CD4-positive, alpha-beta T cell treated with Interleukin-1 beta for 1 hour (primary cell): ENCODE measurements around the gene OLFML3.
A peak's percentile ranks its signal among the peaks of the same experiment; 100 is the strongest.
"Not testable (repeated sequence)": the region's sequence is repeated elsewhere in the genome, so short reads cannot be mapped to it uniquely, and the experiment has no call there.

Experiments used
- DNase-seq, 2 donors: peaks; one replicate each; pipeline ENCODE4 v3.0.0-alpha.2; 2020 to 2022

The OLFML3 gene, protein sequence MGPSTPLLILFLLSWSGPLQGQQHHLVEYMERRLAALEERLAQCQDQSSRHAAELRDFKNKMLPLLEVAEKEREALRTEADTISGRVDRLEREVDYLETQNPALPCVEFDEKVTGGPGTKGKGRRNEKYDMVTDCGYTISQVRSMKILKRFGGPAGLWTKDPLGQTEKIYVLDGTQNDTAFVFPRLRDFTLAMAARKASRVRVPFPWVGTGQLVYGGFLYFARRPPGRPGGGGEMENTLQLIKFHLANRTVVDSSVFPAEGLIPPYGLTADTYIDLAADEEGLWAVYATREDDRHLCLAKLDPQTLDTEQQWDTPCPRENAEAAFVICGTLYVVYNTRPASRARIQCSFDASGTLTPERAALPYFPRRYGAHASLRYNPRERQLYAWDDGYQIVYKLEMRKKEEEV

DNA sequence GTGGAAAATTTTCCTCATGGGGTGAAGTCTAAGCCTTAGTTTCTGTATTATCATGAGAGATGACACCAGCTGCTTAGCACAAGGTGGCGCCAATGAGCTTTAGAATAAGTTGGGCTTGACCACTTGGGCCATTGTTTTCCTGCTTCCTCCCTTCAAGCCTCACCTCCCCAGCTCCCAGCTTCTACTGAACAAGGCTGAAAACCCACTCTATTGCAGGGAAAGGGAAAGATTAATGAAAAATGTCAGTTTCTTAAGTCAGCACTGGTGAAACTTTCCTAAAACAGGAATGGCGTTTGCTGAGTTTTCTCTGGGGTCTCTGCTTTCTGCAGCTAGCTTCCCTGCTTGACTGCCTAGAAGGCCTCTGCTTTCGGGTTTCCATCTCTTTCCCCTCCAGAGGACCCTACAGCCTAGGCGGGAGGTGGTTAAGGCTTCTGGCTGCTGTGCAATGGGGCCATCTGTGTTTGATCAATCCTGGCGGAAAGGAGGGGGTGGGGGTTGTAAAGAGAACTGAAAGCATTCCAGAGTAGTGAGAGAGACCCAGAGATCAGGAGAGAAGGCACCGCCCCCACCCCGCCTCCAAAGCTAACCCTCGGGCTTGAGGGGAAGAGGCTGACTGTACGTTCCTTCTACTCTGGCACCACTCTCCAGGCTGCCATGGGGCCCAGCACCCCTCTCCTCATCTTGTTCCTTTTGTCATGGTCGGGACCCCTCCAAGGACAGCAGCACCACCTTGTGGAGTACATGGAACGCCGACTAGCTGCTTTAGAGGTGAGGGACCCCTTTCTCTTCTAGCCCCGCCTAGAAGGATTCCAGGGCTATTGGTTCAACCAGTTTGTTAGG, at the start of gene OLFML3:
Gene OLFML3 (plus strand): TSS at position 612 of the 840 bp plus-strand sequence. CDS start 43 bp downstream, at position 655.
- DNase-seq: peak; percentile 53 to 55

DNA sequence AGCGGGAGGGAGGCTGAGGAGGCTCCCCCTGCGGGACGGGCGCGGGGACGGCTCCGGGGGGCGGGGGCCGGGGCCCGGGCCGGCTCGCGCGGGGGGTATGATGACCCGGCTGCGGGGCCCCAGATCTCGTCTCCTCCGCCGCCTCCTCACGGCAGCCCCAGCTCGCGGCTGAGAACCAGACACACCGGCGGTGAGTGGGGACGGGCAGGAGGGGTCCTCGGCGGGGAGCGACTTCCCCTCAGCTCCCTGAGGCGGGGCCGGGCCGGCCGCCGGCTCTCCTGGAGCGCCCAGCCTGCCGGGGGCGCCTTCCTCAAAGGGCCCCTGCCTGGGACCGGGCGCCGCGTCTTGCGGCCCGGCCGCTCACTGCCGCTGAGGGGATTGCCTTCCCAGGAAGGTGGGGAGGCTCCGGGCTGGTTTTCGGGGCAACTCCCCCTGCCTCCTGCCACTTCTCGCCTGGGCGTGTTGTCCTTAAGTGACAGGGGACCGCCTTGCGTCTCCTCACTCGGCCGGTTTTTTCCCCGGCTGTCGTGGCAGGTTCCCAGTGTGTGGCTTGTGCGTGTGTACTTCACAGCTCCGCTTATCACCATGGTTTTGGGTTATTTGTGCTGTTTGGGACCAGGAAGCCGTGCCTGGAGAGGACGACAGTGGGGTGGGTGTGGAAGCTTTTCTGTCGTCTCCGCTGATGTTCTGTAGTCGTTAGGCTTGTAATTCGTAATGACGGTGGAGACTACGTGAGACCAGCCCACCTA, 49.4 kb upstream of the OLFML3 start:
- peak; percentile 84 to 86 for DNase-seq

DNA sequence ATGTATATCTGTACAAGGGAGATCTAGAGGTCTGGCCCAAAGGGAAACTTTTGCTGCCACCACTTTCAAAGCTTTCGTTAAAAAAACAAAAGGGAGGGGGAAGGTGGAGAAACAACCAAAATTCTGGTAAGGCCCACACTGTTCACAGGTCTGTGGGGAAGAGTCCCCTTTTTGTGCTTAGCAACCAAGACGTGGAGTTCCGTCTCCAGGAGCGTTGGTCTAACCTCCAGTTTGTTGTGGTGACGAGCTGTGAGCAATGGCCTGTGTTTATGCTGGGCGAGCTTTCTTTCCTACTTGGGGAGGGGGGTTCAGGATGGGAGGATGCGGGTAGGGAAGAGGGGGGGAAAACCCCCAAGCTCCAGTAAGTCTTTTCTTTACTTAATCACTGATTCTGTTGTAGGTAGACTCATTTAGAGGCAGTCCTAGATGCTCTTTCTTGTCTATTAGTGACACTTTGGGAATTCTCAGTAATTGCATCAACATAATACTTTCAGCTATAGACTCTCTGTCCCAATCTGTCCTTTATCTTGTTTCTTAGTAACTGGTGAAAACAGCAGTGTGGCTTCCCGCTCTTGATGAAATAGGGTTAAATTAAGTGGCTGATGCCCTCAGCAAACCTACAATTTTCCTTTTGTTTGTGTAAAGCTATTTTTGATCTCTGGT, 48.6 kb upstream of the OLFML3 start:
- peak; percentile 90 to 91 for DNase-seq

DNA sequence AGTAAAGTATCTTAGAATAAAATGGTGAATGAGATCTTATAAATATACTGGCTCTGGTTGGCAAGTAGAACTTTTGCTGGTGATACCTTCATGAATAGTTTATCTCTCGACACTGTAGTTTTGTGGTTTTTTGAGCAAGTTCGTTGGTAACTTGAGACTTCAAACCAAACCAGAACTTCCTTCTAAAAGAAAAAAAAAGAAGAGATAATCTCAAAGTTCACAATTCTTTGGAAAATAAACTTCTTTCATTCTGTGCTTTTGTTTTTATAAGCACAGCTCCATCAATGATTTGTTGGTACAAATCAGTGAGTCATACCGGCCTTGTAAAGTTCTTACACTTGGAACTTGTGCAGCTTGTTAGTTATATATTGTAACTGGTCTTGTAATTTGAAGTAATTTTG, 47.8 kb upstream of the OLFML3 start:
- peak in 1 of 2 donors; percentile 59 for DNase-seq

DNA sequence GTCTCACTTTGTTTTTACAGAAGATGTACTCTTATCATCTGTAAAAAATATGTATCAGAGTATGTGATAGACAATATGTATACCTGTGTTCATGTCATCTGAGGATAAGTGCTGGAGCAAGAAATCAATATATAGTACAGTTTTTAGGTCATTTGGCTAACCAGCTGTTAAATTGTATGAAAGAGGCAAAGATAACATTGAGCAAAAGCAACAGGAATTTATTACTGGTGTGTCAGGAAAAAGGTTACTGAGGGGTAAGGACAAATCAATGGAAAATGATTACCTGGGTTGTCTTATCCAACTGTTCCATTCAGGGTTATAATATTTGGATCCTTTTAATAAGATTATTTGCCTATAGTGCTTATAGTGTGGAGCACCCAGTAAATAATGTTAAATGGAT, 45.3 kb upstream of the OLFML3 start:
- no peak for DNase-seq

DNA sequence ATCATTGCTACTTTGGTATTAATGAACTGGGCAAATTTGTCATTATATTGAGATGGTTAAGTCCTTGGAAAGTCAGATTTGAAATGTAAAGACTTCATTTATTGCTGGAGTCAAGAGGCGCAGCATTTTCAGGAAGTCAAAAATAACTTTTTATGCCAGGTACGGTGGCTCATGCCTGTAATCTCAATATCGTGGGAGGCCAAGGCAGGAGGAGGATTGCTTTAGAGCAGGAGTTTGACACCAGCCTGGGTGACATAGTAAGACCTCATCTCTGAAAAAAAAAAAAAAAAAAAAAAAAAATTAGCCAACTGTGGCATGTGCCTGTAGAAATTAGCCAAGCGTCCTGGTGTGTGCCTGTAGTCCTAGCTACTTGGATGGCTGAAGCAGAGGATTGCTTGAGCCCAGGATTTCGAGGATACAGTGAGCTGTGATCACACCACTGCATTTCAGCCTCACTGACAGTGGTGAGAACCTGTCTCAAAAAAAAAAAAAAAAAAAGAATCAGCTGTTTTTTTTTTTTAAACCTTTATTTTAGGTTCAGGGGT, 44.7 kb upstream of the OLFML3 start:
- no peak for DNase-seq

DNA sequence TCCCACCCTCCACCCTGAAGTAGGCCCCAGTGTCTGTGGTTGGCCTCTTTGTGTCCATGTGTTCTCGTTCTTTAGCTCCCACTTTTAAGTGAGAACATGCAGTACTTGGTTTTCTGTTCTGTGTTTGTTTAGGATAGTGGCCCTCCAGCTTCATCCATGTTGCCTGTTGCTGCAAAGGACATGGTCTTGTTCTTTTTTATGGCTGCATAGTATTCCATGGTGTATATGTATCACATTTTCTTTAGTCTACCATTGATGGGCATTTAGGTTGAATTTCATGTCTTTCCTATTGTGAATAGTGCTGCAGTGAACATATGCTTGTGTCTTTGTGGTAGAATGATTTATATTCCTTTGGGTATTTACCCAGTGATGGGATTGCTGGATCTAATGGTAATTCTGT, 44.1 kb upstream of the OLFML3 start:
- no peak for DNase-seq

DNA sequence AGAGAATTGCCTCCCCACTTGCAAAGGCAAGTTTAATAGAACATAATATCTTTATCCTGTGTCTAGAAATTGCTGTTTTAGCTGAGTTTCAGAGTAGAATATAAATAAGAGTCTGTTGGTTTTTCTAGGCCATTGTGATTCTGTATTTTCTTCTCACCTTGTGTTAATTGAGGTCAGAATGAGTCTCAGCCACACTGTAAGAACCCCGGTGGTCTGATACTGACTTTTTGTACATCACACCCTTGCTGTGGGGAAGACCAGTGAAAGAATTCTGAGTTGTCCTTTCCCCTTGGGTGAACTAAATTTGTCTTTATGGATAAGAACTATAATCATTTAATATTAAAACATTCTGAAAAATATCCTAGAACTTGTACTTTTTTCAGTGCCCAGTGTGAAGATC, 43.3 kb upstream of the OLFML3 start:
- DNase-seq: peak in 1 of 2 donors; percentile 32

DNA sequence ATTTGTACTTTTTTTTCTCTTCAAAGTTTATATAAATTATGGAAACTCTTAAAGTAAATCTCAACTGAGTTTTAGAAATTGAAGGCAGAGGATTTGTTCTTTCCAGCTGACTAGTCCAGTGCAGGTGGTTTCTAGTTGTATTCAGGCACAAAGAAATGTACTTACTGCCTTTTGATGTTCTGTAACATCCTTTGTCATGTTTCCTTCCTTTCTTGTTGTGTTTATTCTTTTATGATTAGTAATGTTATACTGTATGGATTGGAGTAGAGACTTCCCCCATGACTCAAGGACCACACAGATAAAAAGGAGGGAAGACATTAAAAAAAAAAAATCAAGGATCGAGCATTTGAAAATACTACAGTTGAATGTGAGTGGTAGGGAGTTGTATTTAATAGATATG, 42.1 kb upstream of the OLFML3 start:
- no peak for DNase-seq

DNA sequence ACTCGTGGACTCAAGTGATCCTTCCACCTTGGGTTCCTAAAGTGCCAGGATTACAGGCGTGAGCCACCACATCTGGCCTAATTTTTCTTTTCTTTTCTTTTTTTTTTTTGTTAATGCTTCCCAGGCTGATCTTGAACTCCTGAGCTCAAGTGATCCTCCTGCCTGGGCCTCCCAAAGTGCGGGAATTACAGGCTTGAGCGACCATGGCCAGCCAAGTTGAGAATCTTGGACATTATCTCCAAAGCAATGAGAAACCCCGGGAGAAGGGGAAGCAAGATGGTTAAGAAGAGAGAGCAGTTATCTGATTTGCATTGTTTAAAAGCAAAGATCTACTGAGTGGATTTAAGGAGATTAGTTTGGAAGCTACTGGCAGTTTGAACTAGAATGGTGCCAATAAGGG, 41.1 kb upstream of the OLFML3 start:
- DNase-seq: no peak

DNA sequence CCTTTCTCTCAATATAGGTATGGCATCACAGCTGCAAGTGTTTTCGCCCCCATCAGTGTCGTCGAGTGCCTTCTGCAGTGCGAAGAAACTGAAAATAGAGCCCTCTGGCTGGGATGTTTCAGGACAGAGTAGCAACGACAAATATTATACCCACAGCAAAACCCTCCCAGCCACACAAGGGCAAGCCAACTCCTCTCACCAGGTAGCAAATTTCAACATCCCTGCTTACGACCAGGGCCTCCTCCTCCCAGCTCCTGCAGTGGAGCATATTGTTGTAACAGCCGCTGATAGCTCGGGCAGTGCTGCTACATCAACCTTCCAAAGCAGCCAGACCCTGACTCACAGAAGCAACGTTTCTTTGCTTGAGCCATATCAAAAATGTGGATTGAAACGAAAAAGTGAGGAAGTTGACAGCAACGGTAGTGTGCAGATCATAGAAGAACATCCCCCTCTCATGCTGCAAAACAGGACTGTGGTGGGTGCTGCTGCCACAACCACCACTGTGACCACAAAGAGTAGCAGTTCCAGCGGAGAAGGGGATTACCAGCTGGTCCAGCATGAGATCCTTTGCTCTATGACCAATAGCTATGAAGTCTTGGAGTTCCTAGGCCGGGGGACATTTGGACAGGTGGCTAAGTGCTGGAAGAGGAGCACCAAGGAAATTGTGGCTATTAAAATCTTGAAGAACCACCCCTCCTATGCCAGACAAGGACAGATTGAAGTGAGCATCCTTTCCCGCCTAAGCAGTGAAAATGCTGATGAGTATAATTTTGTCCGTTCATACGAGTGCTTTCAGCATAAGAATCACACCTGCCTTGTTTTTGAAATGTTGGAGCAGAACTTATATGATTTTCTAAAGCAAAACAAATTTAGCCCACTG, 38.7 kb upstream of the OLFML3 start:
- DNase-seq: peak; percentile 56 to 65

DNA sequence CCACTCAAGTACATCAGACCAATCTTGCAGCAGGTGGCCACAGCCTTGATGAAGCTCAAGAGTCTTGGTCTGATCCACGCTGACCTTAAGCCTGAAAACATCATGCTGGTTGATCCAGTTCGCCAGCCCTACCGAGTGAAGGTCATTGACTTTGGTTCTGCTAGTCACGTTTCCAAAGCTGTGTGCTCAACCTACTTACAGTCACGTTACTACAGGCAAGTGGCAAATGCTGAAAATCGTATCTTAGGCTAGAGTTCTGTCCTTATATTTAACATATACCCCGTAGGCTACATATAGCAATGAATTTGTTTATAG, 38.1 kb upstream of the OLFML3 start:
- DNase-seq: no peak

DNA sequence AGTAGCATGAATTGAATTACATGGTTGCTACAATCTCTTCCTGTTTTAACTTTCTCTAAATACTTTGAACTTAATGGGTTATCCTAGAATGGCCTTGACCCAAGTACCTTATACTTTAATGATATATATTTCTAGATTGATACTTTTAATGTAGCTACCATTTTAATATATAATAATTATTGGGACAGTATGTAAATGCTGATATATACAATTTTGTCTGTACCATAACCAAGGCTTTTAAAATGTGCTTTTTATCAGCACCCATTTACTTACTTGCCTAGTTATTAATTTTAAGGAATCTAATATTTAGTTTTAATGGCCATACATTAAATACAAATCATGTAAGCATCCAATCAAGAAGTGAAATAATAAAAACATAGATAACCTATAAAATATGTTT, 36.7 kb upstream of the OLFML3 start:
- DNase-seq: no peak

DNA sequence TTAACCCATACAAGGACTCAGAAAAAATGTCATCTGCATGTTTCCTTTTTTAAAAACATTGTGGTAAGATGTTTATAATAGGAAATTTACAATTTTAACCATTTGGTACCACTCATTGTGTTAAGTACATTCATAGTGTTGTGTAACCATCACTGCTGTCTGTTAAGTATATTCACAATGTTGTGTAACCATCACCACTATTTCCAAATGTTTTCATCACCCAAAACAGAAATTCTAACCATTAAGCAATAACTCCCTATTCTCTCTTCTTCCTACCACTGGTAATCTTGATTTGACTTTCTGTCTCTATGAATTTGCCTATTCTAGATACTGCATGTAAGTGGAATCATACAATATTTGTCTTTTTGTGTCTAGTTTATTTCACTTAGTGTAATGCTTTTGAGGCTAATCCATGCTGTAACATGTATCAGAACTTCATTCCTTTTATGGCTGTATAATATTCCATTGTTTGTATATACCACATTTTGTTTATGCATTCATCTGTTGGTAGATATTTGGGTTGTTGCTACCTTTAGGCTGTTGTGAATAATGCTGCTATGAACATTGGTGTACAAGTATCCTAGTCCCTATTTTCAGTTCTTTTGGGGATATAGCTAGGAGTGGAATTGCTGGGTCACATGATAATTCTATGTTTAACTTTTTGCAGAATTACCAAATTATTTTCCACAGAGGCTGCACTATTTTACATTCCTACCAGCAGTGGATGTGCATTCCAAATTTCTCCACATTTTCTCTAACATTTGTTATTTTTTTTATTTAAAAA, 36.1 kb upstream of the OLFML3 start:
- DNase-seq: no peak

DNA sequence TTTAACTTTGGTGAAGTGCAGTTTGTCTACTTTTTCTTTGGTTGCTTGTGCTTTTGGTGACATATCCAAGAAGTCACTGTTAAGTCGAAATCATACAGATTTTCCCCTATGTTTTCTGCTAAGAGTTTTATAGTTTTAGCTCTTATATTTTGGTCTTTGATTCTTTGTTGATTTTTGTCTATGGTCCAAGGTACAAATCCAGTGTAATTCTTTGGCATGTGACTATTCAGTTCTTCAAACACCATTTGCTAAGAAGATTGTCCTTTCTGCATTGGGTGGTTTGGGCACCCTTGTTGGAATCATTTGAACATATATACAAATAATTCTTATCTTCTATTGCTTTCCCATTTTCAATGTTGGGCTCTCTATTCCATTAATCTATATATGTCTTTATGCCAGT, 33.9 kb upstream of the OLFML3 start:
- no peak for DNase-seq

DNA sequence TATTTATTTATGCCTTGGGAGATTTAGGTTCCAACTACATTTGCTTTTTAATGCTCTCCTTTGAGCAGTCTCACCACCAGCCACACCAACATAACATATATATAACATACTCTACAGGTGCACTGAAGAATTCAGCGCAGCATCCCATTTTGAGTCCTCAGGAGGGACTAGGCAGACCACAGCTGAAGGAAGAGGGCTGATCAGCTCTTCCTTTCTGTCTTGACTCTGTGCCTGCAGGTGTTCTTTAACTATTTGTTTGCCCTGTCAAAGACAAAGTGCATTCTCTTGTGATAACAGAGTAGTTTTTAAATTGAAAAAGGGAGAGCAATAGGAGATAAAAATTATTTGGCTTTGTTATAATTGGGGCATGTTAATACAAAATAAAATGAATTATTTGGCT, 33.2 kb upstream of the OLFML3 start:
- DNase-seq: no peak

DNA sequence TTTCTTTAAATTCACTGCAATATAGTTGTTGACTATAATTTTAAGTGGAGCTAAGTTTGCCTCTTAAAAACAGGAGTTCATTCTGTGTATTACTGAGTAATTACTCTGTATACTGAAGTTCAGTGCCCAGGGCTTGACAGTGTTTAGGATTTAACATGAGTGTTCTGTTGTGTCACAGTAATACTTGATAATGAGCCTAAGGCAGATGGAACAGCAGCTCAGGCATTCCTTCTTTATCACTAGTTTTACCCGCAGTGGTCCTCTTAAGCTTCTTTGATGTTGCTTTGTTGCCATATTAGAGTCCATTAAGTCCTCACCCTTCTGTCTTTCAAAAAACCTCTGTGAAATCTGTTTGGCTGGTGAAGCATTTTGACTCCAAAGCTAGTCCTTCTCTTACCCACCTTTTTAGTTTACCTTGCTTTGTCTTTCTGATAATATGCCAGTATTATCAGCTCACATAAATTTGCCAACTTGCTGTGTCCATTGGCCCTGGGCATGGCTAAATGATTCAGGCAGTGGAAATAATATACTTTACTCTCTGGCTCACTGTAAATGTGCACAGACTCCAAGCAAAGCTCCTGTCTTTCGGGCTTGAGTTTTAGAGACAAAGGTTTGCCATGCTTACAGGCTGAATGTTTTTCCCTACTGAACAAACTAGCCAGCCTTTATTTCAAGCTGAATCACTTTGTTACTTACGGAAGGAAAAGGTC, 32.4 kb upstream of the OLFML3 start:
- DNase-seq: no peak

DNA sequence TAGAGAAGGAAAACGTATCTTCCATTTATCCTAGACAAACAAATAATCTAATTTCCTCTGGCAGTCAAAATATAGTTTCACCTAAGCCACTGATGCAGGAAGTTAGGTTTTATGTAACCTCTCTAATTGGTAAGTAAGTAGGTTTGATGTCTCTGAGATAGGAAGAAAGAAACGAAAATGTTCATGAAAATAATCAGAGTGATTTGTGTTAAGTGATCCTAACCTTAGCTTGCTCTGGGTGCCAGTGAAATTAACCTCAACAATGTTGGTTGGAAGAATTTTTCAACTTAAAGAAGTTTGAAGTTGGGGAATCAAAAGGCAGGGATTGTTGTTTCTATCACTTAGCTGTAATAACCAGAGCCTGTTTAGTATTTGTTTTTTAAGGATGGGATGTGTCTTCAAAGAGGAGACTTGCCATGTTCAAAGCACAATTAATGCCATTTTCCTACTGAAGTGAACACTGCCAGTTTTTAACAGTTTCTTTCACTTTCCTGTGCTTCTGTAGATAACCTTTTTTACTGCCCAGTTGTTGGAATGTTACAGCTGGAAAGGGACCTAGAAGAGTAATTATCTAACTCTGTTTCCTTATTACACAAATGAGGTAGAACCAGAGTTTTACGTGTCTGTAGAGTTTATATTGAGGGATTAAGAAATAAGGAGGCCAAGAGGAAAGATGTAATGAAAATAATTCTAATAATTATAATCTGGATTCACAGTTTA, 31.7 kb upstream of the OLFML3 start:
- DNase-seq: peak in 1 of 2 donors; percentile 35

DNA sequence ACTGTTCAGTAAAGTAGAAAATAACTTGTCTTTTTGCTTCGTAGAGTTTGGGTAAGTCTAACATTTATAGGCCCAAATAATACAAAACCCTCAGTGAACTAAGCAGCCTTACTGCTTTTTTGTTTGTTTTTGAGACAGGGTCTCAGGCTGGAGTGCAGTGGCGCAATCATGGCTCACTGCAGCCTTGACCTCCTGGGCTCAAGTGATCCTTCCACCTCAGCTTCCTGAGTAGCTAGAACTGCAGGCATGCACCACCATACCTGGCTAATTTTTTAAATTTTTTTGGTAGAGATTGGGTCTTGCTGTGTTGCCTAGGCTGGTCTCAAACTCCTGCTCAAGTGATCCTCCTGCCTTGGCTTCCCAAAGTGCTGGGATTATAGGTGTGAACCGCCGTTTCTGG, 31.1 kb upstream of the OLFML3 start:
- DNase-seq: not testable (repeated sequence)
